GM19463 (cell line): Measurements from ENCODE around the gene OS9.
A peak's percentile ranks its signal among the peaks of the same experiment; 100 is the strongest.

Experiments
- ATAC-seq: cut with Tn5 transposase; IDR thresholded peaks from one replicate; pipeline ENCODE4 v1.9.1; 2021; ENCODE audit warnings: mild to moderate bottlenecking, moderate library complexity; ENCODE audit not compliant: unreplicated experiment

Gene OS9

DNA sequence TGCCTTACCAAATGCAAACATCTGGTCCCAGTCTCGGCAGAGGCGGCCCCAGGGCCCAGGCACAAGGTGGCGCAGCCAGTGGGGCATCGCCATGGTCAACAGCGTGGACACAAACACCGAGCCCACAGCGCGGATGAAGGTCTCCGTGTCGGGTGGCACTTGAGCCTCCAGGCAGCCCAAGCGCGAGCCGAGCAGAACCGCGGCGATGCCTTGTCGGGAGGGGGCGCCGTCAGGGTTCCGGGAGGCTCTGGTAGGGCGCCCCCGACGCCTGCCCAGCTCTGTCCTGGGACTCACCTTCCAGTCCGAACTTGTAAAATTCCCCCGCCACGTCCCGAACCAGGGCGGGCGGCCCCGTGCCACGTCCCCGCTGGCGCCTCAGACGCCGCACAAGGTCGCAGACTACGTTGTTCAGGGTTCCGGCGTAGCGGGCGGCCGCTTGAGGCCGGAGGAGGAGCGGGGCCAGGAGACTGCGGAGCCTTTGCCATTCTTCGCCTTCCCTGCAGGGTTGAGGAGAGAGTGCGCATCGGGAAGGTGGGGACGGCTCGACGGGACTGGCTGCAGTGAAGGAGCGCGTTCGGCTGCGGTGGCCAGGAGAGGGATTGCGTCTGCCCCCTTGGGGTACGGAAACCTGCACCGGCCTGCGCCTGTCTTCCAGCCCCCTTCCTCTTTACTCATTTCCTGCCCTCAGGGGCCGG, 71.2 kb downstream of the OS9 start:
- peak; percentile 60 for ATAC-seq

- ATAC-seq = peak; percentile 12
These were observed 71.9 kb downstream of the OS9 start for GRCh38 chr12:57765698-57766463.

GRCh38 chr12:57766464-57767304, 72.8 kb downstream of the OS9 start, which contains the start of gene CYP27B1:
Gene CYP27B1, minus strand, starts transcription at chr12:57767078. Its CDS starts 37 bp downstream, at chr12:57767041.
- ATAC-seq = no peak

- ATAC-seq = no peak
These were observed 73.4 kb downstream of the OS9 start for GRCh38 chr12:57767305-57767698.

GRCh38 chr12:57767876-57768275, 73.9 kb downstream of the OS9 start:
- ATAC-seq = no peak

DNA sequence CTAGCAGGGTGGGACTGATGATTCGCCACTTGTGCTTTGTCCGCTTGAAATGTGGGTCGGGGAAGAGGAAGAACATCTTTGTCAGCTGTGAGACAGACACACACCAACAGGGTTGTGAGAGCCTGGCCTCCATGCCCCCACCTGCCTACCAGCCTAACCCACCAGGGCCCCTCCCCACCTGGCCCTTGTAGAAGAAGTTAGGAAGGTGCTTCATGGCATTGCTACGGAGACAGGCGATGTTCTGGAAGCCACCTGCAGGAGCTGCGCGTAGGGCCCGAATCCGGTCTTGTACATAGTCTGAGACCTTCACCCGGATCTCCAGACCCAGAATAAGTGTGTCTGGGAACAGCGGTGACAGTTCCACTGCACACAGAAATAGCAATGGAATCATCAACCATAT, 75.7 kb downstream of the OS9 start:
- ATAC-seq = no peak

- no peak for ATAC-seq
These were observed 76.8 kb downstream of the OS9 start for GRCh38 chr12:57770734-57771133.
